ENCODE data around the gene TBC1D9B. TPM values are rescaled to one million over a fixed set of nuclear protein-coding genes. Genes with fewer than 3 reads are reported as not detected.

Gene TBC1D9B
- total and polyA plus RNA-seq, 9 of the 15 experiments (the other 6 are each of a cell fraction or from before 2014, with no cell fraction given) = 2.9 to 59.1 (median 33.5) TPM

DNA sequence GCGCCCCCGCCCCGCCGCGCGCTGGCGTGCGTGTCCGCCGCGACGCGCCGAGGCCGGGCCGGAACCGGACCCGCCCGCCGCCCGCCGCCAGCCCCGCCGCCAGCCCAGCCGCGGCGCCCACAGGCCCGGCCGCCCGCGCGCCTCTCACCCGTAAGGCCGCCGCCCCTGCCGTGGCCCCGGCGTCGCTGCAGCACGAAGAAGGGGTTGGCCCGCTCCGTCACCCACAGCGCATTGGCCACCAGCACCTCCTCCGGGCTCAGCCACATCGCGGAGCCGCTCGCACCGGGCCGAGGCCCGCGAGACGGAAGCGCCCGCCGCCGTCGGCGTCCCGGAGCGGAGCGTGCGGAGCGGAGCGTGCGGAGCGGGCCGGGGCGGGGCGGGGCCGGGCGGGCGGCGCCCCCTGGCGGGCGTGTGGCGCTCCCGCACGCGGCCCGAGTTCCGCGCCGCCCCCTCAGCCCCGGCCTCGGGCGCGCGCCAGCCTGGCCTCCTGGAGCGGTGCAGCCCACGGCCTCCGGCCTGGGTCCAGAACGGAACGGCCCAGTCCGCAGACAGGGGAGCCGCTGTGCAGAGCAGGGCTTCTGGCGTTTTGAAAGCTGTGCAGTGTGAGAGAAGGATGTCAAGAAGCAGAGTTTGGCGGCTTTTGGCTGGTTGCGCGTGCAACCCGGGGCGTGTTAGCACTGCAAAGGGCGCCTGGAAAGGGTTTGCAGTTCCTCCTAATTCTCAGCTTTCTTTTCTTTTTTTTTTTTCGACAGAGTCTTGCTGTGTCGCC, at the start of gene TBC1D9B (continued):
- TF ChIP-seq YY1 (IDR thresholded peaks at IDR 0.05; ENCODE audit: borderline replicate concordance in 1 of 3, control insufficient read depth in 1 of 3, extremely low read depth in 1 of 3, insufficient read depth in 3 of 3, insufficient read length in 1 of 3, insufficient replicate concordance in 2 of 3, low read depth in 1 of 3, low read length in 2 of 3) (peak in 2 of 3 experiments; percentile 18 to 22), CHD1 (IDR thresholded peaks at IDR 0.05; ENCODE audit: low read length) (peak; percentile 7), TRIM24 (IDR thresholded peaks at IDR 0.05) (0 out of 4 replicates have a peak, but pooled peaks of 1 of the 2 experiments have one; percentile 13), SMARCC2 (IDR thresholded peaks at IDR 0.05; ENCODE audit: low read depth) (no peak), SIN3B (IDR thresholded peaks at IDR 0.05; ENCODE audit: low read depth) (peak; percentile 48; the same call in 1 of the 2 replicates), POLR2AphosphoS2 (IDR thresholded peaks at IDR 0.05; ENCODE audit: low read length) (no peak), ZNF518B (CRISPR knock-in tag; IDR thresholded peaks at IDR 0.05) (no peak), MYC (IDR thresholded peaks at IDR 0.05; ENCODE audit: low read depth, low read length) (peak; percentile 55), MYC (CRISPR knock-in tag; IDR thresholded peaks at IDR 0.05; ENCODE audit: borderline replicate concordance, low read depth) (no peak), CTCF (IDR thresholded peaks at IDR 0.05 in 2 of 3, conservative IDR thresholded peaks at IDR 0.05 in 1 of 3; ENCODE audit: insufficient read depth in 2 of 3, low read depth in 1 of 3, low read length in 3 of 3) (peak; percentile 32 to 55 (median 50); a peak in 4 of 6 replicates), ZFX (CRISPR knock-in tag; IDR thresholded peaks at IDR 0.05) (peak; percentile 74), ZNF263 (CRISPR knock-in tag; IDR thresholded peaks at IDR 0.05; ENCODE audit: borderline replicate concordance) (0 out of 2 replicates have a peak, but pooled peaks have one; percentile 43), HNRNPLL (IDR thresholded peaks at IDR 0.05; ENCODE audit: low read depth, low read length, poor library complexity, severe bottlenecking) (peak; percentile 91)
- TF ChIP-seq, protein P1, sequence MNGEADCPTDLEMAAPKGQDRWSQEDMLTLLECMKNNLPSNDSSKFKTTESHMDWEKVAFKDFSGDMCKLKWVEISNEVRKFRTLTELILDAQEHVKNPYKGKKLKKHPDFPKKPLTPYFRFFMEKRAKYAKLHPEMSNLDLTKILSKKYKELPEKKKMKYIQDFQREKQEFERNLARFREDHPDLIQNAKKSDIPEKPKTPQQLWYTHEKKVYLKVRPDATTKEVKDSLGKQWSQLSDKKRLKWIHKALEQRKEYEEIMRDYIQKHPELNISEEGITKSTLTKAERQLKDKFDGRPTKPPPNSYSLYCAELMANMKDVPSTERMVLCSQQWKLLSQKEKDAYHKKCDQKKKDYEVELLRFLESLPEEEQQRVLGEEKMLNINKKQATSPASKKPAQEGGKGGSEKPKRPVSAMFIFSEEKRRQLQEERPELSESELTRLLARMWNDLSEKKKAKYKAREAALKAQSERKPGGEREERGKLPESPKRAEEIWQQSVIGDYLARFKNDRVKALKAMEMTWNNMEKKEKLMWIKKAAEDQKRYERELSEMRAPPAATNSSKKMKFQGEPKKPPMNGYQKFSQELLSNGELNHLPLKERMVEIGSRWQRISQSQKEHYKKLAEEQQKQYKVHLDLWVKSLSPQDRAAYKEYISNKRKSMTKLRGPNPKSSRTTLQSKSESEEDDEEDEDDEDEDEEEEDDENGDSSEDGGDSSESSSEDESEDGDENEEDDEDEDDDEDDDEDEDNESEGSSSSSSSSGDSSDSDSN (IDR thresholded peaks at IDR 0.05; ENCODE audit: borderline replicate concordance in 1 of 2, low read depth in 2 of 2, low read length in 2 of 2) = peak; percentile 72 to 89; a peak in 2 of 4 replicates
- TF ChIP-seq, protein P2, sequence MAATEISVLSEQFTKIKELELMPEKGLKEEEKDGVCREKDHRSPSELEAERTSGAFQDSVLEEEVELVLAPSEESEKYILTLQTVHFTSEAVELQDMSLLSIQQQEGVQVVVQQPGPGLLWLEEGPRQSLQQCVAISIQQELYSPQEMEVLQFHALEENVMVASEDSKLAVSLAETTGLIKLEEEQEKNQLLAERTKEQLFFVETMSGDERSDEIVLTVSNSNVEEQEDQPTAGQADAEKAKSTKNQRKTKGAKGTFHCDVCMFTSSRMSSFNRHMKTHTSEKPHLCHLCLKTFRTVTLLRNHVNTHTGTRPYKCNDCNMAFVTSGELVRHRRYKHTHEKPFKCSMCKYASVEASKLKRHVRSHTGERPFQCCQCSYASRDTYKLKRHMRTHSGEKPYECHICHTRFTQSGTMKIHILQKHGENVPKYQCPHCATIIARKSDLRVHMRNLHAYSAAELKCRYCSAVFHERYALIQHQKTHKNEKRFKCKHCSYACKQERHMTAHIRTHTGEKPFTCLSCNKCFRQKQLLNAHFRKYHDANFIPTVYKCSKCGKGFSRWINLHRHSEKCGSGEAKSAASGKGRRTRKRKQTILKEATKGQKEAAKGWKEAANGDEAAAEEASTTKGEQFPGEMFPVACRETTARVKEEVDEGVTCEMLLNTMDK (IDR thresholded peaks at IDR 0.05; ENCODE audit: borderline replicate concordance, insufficient read depth, low read depth, low read length, poor library complexity, severe bottlenecking) = peak; percentile 46

All from K562 (cell line).